NCI-H774 (cell line): ENCODE results near the gene HOXD8.

Experiments used
- DNase-seq: peaks from one replicate; lab custom pipeline; 2025; lab: John Stamatoyannopoulos, UW

HOXD8 gene

DNA sequence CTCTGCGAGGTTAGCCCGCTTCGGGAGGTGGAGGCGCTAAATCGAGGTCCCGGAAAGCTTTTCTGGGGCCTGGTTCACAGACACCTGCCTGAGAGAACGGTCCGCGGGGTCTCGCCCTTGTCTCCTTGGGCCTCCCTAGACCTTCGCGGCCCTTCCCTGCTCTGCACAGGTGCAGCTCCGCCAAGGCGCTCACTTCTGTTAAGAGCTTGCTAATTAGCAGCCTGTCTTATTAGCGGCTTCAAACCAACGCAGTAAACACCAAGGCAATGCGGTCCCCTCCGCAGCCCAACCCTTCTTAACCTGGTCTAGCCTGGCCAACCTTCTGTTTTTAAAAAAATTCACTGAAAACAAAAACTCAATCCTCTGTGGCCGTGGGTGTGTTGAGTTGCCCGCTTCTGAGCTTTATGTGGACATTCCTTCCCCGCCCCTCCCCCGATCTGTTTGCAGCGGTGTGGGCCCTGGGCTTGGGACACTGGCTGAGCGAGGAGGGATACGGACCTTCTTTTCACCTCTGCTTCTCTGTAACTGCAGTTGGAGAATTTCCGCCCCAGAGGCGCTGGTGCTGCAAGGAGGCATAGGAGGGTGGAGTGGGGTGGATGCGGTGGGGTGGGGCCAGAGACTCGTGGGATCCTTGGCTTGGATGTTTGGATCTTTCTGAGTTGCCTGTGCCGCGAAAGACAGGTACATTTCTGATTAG, 18.4 kb downstream of the HOXD8 start:
- DNase-seq = no peak

GRCh38 chr2:176148751-176149421, 19.4 kb downstream of the HOXD8 start:
- no peak for DNase-seq

GRCh38 chr2:176149481-176149938, 20.0 kb downstream of the HOXD8 start:
- DNase-seq = no peak

DNA sequence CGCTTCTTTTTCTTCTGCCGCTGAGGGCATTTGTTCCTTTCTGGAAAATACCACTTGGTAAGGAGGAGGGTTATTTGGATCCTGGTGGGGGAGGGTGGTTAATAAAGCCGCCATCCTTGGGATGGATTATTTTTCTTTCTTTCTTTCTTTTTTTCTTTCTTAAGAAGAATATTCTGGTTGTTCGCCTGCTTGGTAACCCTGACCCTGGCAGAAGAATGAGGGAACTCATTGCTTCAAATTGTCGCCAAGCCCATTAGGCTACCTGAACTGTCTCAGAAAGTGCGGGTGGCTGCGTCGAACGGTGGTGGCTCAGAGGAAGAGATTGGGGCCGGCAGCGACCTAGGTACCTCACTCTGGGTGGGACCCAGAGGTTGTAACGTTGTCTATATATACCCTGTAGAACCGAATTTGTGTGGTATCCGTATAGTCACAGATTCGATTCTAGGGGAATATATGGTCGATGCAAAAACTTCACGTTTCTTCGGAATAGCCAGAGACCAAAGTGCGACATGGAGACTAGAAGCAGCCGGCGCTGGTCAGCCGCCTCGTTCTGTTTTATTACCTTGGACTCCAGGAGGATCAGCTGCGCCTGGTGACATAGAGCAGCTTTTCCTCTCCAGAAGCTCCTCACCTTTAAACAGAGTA, 20.6 kb downstream of the HOXD8 start:
- no peak for DNase-seq

GRCh38 chr2:176150584-176151441, 21.3 kb downstream of the HOXD8 start:
- DNase-seq = no peak

GRCh38 chr2:176151442-176152287, 22.2 kb downstream of the HOXD8 start, which contains the start of gene HOXD4:
TSS of gene HOXD4 (plus strand) at chr2:176151550. CDS start at chr2:176151634, 84 bp downstream.
- DNase-seq = no peak

DNA sequence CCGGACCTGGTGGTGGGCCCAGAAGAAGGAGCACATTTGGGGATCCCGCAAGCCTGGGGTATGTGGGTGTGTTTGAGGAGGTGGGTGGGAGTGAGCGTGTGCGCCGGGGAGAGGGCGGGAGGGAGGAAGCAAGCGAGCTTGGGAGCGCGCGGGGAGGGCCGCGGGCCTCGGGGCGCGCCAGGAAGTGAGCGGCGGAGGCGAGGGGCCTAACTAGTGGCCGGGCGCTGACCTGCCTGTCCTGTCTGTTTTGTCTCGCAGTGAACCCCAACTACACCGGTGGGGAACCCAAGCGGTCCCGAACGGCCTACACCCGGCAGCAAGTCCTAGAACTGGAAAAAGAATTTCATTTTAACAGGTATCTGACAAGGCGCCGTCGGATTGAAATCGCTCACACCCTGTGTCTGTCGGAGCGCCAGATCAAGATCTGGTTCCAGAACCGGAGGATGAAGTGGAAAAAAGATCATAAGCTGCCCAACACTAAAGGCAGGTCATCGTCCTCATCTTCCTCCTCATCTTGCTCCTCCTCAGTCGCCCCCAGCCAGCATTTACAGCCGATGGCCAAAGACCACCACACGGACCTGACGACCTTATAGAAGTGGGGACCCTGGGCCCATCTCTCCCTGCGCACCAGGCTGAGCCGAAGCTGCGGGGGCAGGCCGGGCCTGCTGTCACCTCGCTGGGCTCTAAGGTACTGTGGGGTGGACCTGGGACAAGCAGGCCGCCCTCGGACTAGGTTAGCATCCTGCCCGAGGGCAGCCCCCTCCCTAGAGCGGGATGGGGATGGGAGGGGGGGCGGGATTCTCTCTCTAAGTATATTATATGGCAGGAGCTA, 23.1 kb downstream of the HOXD8 start:
- no peak for DNase-seq

DNA sequence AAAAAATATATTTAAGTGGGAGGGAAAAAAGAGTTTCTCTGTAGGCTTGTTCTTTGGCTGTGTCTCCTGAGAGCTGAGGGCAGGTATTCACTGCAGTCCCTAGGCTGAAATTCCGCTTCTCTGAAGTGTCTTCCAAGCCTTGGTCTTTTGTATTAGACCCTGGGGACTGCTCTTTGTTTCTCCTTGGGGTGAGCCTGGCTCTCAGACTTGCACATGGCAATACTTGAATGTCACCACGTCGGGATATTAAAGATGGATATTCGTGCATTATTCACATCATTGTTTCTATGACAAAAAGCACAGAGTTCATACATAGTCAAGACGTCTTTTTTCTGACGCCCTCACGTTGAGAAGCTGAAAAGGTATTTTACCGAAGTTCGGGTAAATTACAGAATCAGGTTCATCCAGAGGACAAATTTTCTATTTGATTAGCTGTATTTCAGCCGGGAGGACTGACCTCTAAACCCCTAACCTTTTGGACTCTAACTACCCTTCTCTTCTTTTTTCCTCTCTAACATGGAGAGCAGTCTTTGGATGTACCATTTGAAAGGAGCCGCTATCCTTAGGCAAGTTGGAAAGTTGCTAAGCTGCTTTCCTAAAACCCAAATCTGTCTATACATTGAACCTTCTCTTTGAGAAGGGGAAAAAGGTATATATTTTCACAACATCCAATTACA, 25.2 kb downstream of the HOXD8 start:
- DNase-seq = no peak

DNA sequence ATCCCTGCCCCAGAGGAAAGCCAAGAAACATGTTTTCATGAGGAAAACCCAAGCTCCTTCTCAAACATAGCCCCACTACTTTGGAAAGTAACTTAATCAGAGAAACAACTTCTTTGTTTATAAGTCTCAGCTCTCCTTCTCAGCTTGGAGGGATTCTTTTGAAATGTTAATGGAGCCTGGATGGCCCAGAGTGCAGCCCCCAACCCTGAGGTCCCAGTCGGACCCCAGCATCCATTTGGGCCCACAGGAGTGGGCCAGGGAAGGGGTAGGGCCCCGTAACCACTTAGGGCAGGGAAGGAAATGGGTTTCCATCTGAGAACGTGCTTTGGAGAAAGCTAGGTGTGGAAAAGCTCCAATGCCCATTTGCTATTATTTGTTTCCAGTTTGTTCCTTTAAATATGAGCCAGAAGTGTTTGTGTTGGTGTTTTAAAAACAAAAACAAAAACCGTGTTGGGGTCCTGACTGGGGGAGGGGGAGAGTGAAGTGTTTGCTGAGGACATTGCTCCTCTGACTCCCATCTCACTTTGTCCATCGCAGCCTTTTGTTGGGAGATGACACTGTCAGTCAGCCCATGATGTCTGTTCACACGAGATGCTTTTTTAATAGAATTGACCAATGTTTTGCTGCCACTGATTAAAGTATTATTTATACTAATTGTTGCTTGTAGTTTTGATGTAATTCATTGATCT, 26.0 kb downstream of the HOXD8 start:
- no peak for DNase-seq

DNA sequence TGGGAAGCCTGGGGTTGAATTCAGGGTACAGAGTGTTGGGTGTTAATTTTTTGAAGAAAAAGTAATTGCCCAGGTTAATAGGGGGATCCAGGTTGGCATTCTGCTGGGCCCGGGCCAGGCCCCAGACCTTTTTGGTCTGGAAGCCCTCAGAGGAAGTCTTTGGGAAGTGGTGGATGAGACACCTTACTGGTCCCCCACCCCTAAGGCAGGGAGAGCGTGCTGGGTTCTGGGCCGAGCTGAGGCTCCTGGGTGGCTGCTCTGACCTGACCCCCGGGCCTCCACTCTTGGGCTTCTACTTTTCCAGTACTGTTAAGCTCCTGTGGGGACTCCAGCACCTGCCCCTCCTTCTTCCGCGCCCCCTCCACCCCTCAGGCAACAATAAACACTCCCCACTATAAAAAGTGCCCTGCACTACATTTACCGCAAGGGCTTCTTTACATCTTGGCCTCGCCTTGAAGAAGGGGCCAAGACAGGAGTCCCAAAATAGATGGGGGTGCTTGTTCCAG, 26.8 kb downstream of the HOXD8 start:
- DNase-seq = no peak

- DNase-seq = no peak
Observed at GRCh38 chr2:176156807-176157498, 27.4 kb downstream of the HOXD8 start, which contains the start of gene HOXD3. TSS of gene HOXD3 (plus strand) at chr2:176157307. CDS start at chr2:176169115, 11,808 bp downstream.

GRCh38 chr2:176157499-176158185, 28.1 kb downstream of the HOXD8 start:
- no peak for DNase-seq

DNA sequence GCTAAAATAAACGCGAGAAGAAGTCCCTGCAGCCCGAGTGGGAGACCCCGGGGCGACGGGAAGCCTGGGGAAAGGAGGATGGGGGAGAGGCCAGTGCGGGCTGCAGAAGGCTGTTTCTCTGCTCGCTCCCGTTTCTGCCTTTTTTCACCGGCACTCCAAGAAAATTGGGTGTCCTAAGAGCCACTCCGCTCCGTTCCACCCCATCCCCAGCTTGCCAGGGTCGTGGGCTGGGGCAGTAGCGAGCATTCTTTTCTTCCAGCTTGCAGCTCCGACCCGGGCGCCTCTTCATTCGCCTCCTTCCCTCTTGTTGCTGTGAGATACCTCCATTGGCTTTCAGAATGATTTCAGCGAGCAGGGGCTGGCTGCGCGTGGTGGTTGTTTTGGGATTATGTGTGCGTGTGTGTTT, 28.7 kb downstream of the HOXD8 start:
- no peak for DNase-seq

GRCh38 chr2:176158855-176159662, 29.6 kb downstream of the HOXD8 start:
- no peak for DNase-seq

DNA sequence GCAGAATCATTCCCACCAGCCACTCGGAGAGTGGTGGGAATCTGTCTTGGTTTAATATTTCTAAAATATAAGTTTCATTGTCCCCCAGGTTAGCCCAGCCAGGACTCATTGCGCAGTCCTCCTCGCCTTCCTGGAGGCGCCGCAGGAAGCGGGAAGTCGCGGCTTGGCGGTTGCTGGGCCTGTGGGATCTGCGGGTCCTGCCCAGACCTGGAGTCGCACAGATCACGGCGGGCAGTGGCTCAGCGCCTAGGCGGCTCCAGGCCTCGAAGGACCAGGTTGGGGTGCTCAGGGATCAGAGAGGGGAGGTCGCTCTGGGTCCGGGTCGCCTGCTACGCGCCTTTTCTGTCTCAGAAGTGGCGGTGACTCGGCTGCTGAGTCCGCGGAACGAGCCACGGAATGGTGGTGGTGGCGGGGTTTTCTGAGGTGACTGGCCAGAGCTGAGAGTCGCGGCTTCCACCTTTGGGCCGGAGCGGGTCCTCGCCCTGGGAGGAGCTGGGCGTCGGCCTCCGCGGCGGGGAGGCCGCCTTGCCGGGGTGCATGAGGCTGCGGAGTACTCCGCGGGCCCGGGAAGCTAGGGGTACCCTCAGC, 30.3 kb downstream of the HOXD8 start:
- no peak for DNase-seq
